ENCODE measurements around the gene FBXO46.

FBXO46 gene

DNA sequence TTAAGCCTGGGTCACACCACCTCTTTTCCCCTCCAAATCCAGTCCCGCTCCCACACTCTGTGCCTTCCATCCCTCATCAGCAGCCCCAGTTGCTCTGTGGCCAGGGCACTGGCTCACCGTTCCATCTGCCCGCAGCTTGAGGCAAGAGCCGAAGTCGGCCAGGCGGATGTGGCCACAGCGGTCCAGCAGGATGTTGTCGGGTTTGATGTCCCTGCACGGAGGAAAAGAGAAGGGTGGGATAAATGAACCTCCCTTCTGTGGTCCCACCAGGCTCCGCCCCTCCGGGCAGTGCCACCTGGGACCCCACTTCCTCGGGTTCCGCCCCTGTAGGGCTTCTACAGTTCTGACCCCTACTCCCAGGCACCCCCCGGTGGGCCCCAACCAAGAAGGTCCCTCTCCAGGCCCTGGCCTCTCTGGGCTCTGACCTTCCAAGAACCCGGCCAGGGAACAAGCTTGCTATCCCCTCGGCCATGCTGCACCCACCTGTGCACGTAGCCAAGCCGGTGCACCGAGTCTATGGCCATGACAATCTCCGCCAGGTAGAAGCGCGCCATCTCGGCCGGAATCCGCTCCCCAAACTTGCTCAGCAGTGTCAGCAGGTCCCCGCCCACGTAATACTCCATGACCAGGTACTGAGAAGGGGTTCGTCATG, 47.4 kb upstream of the FBXO46 start:
- Histone ChIP-seq H2AFZ (ENCODE audit: low read length) (no peak overlapping the region), H3K79me2 (ENCODE audit: insufficient read depth, low read length) (no peaks in the 10 kb centered on the region), H4K20me1 (ENCODE audit: insufficient read depth, low read length, poor library complexity, severe bottlenecking) (peaks cover 7% of the 10 kb centered on the region), H3K9me3 (ENCODE audit: insufficient read depth, low read depth, low read length) (no peaks in the 10 kb centered on the region), H3F3A (ENCODE audit: low read depth) (no peaks in the 10 kb centered on the region), H3K9me2 (replicated peaks; ENCODE audit: low read depth, low read length) (no peaks in the 10 kb centered on the region), H3K4me1 (ENCODE audit: insufficient read depth, low read length, poor library complexity, severe bottlenecking) (no peaks in the 10 kb centered on the region), H3K27me3 (ENCODE audit: insufficient read depth, low read length, poor library complexity, severe bottlenecking) (no peaks in the 10 kb centered on the region), H3K4me3 (ENCODE audit: low read length, poor library complexity, severe bottlenecking) (no peak overlapping the region), H3K9ac (ENCODE audit: low read depth, low read length, poor library complexity, severe bottlenecking) (no peak overlapping the region), H3K4me2 (ENCODE audit: low read depth, low read length, poor library complexity, severe bottlenecking) (no peak overlapping the region), H3K36me3 (ENCODE audit: insufficient read depth, low read length) (no peaks in the 10 kb centered on the region)
- TF ChIP-seq, protein P1, sequence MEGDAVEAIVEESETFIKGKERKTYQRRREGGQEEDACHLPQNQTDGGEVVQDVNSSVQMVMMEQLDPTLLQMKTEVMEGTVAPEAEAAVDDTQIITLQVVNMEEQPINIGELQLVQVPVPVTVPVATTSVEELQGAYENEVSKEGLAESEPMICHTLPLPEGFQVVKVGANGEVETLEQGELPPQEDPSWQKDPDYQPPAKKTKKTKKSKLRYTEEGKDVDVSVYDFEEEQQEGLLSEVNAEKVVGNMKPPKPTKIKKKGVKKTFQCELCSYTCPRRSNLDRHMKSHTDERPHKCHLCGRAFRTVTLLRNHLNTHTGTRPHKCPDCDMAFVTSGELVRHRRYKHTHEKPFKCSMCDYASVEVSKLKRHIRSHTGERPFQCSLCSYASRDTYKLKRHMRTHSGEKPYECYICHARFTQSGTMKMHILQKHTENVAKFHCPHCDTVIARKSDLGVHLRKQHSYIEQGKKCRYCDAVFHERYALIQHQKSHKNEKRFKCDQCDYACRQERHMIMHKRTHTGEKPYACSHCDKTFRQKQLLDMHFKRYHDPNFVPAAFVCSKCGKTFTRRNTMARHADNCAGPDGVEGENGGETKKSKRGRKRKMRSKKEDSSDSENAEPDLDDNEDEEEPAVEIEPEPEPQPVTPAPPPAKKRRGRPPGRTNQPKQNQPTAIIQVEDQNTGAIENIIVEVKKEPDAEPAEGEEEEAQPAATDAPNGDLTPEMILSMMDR (conservative IDR thresholded peaks at IDR 0.05; ENCODE audit: low read length) = no peak
- TF ChIP-seq EZH2phosphoT487 (IDR thresholded peaks at IDR 0.05; ENCODE audit: borderline replicate concordance) = no peak

DNA sequence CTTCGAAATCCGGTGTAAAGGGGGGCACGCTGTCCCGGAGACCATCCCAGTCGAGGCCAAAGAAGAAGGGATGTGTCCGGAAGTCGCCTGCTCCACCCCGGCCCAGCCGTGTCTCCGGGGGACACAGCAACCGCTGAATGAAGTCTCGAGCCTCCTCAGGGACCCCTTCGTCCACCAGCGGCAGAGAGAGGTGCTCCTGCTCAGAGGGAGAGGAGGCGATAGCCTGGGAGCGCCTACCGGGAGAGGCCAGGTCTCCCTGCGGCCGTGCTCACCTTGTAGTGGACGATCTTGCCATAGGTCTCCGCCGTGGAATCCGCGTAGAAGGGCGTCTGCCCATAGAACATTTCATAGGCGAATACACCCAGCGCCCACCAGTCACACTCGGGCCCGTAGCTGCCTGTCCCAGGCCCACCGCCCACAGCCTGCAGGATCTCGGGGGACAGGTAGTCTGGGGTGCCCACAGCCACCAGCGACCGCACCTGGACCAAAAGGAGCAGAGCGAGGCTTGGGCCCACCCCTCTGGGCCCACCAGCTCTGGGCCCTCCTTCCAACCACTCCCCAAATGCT, 46.8 kb upstream of the FBXO46 start:
- H3K9ac ChIP-seq (ENCODE audit: low read depth, low read length, poor library complexity, severe bottlenecking) = no peak overlapping the region
- H3K9me3 ChIP-seq (ENCODE audit: insufficient read depth, low read depth, low read length) = no peaks in the 10 kb centered on the region
- no peak overlapping the region for H3K4me2 ChIP-seq (ENCODE audit: low read depth, low read length, poor library complexity, severe bottlenecking)
- H2AFZ ChIP-seq (ENCODE audit: low read length) = no peak overlapping the region
- H3K79me2 ChIP-seq (ENCODE audit: insufficient read depth, low read length) = no peaks in the 10 kb centered on the region
- H3K27me3 ChIP-seq (ENCODE audit: insufficient read depth, low read length, poor library complexity, severe bottlenecking) = no peaks in the 10 kb centered on the region
- H4K20me1 ChIP-seq (ENCODE audit: insufficient read depth, low read length, poor library complexity, severe bottlenecking) = peaks cover 7% of the 10 kb centered on the region
- no peaks in the 10 kb centered on the region for H3K36me3 ChIP-seq (ENCODE audit: insufficient read depth, low read length)
- no peaks in the 10 kb centered on the region for H3K4me1 ChIP-seq (ENCODE audit: insufficient read depth, low read length, poor library complexity, severe bottlenecking)
- no peak overlapping the region for H3K4me3 ChIP-seq (ENCODE audit: low read length, poor library complexity, severe bottlenecking)
- no peaks in the 10 kb centered on the region for H3K9me2 ChIP-seq (replicated peaks; ENCODE audit: low read depth, low read length)
- H3F3A ChIP-seq (ENCODE audit: low read depth) = no peaks in the 10 kb centered on the region
- no peak for TF ChIP-seq EZH2phosphoT487 (IDR thresholded peaks at IDR 0.05; ENCODE audit: borderline replicate concordance)
- TF ChIP-seq, protein P1 (conservative IDR thresholded peaks at IDR 0.05; ENCODE audit: low read length) = no peak

GRCh38 chr19:45774765-45775164, 44.1 kb upstream of the FBXO46 start:
- no peaks in the 10 kb centered on the region for H3F3A ChIP-seq (ENCODE audit: low read depth)
- no peaks in the 10 kb centered on the region for H3K79me2 ChIP-seq (ENCODE audit: insufficient read depth, low read length)
- peaks cover 1% of the 10 kb centered on the region for H4K20me1 ChIP-seq (ENCODE audit: insufficient read depth, low read length, poor library complexity, severe bottlenecking)
- no peaks in the 10 kb centered on the region for H3K9me2 ChIP-seq (replicated peaks; ENCODE audit: low read depth, low read length)
- H3K9me3 ChIP-seq (ENCODE audit: insufficient read depth, low read depth, low read length) = no peaks in the 10 kb centered on the region
- H3K9ac ChIP-seq (ENCODE audit: low read depth, low read length, poor library complexity, severe bottlenecking) = no peak overlapping the region
- no peak overlapping the region for H3K4me3 ChIP-seq (ENCODE audit: low read length, poor library complexity, severe bottlenecking)
- H3K4me2 ChIP-seq (ENCODE audit: low read depth, low read length, poor library complexity, severe bottlenecking) = no peak overlapping the region
- H2AFZ ChIP-seq (ENCODE audit: low read length) = no peak overlapping the region
- no peaks in the 10 kb centered on the region for H3K36me3 ChIP-seq (ENCODE audit: insufficient read depth, low read length)
- no peaks in the 10 kb centered on the region for H3K27me3 ChIP-seq (ENCODE audit: insufficient read depth, low read length, poor library complexity, severe bottlenecking)
- TF ChIP-seq, protein P1 (conservative IDR thresholded peaks at IDR 0.05; ENCODE audit: low read length) = no peak
- no peak for TF ChIP-seq EZH2phosphoT487 (IDR thresholded peaks at IDR 0.05; ENCODE audit: borderline replicate concordance)
- H3K4me1 ChIP-seq (ENCODE audit: insufficient read depth, low read length, poor library complexity, severe bottlenecking) = peaks cover 5% of the 10 kb centered on the region

Measured in Loucy (cell line).